ENCODE data around the gene FRY.

GRCh38 chr13:32047088-32047487, 15.5 kb downstream of the FRY start:
- TF ChIP-seq CTCF (IDR thresholded peaks at IDR 0.05): no peak
- TF ChIP-seq POLR2A (IDR thresholded peaks at IDR 0.05): no peak
